SK-N-SH treated with all-trans-retinoic acid at 6 μM for 48 hours (cell line): ENCODE measurements around the gene UBQLNL.

Experiments
- ATAC-seq: fragments of 200-7000 bp; cut with Tn5 transposase; 3 replicates; pipeline ENCODE4 v1.9.1; 2020; ENCODE audit warnings: mild to moderate bottlenecking, moderate library complexity
- ARNTL ChIP-seq: fragments of 450-650 bp; formaldehyde crosslinking; IDR thresholded peaks from 2 replicates; pipeline ENCODE4 v1.5.0; 2020; ENCODE audit warnings: low read depth, mild to moderate bottlenecking, moderate library complexity, borderline replicate concordance
- BACH2 ChIP-seq: fragments of 250-450 bp; sonication (Bioruptor Pico); IDR thresholded peaks from 2 replicates; pipeline ENCODE4 v1.9.0; 2021; ENCODE audit warnings: mild to moderate bottlenecking, borderline replicate concordance
- CSDC2 ChIP-seq: fragments of 250-450 bp; sonication (Bioruptor Pico); IDR thresholded peaks from 2 replicates; pipeline ENCODE4 v1.5.0; 2020; ENCODE audit warnings: mild to moderate bottlenecking, moderate library complexity
- ESRRG ChIP-seq: fragments of 250-450 bp; sonication (Bioruptor Pico); IDR thresholded peaks from 2 replicates; pipeline ENCODE4 v1.6.1; 2021; ENCODE audit warnings: mild to moderate bottlenecking
- GLIS3 ChIP-seq: fragments of 250-450 bp; sonication (Bioruptor Pico); IDR thresholded peaks from 2 replicates; pipeline ENCODE4 v1.5.0; 2020; ENCODE audit warnings: mild to moderate bottlenecking, moderate library complexity
- ISL1 ChIP-seq: fragments of 250-450 bp; sonication (Bioruptor Pico); IDR thresholded peaks from 2 replicates; pipeline ENCODE4 v2.1.2; 2022; ENCODE audit warnings: mild to moderate bottlenecking, moderate library complexity
- OSR1 ChIP-seq: fragments of 250-450 bp; sonication (Bioruptor Pico); IDR thresholded peaks from 2 replicates; pipeline ENCODE4 v1.8.0; 2022; ENCODE audit warnings: moderate library complexity, mild to moderate bottlenecking, inconsistent platforms
- PPARA ChIP-seq: fragments of 250-450 bp; sonication (Bioruptor Pico); IDR thresholded peaks from 2 replicates; pipeline ENCODE4 v1.5.0; 2020; ENCODE audit warnings: mild to moderate bottlenecking, borderline replicate concordance
- RARB ChIP-seq: fragments of 250-450 bp; sonication (Bioruptor Pico); IDR thresholded peaks from 2 replicates; pipeline ENCODE4 v1.8.0; 2021; ENCODE audit warnings: mild to moderate bottlenecking, moderate library complexity
- TCF4 ChIP-seq: fragments of 250-450 bp; sonication (Bioruptor Pico); IDR thresholded peaks from 2 replicates; pipeline ENCODE4 v1.8.0; 2021; ENCODE audit warnings: mild to moderate bottlenecking, moderate library complexity, borderline replicate concordance
- TOX ChIP-seq: fragments of 250-450 bp; sonication (Bioruptor Pico); IDR thresholded peaks from 2 replicates; pipeline ENCODE4 v1.8.0; 2021; ENCODE audit warnings: mild to moderate bottlenecking, moderate library complexity, borderline replicate concordance
- ZC3H10 ChIP-seq: fragments of 250-450 bp; sonication (Bioruptor Pico); IDR thresholded peaks from 2 replicates; pipeline ENCODE4 v1.5.1; 2021; ENCODE audit warnings: mild to moderate bottlenecking, moderate library complexity
- ZFP3 ChIP-seq: fragments of 250-450 bp; sonication (Bioruptor Pico); IDR thresholded peaks from 2 replicates; pipeline ENCODE4 v1.5.0; 2020; ENCODE audit warnings: mild to moderate bottlenecking, moderate library complexity
- ZFP30 ChIP-seq: fragments of 450-650 bp; formaldehyde crosslinking; IDR thresholded peaks from 2 replicates; pipeline ENCODE4 v1.5.0; 2022; ENCODE audit warnings: mild to moderate bottlenecking, moderate library complexity
- ZNF565 ChIP-seq: fragments of 450-650 bp; formaldehyde crosslinking; conservative IDR thresholded peaks from 2 replicates; pipeline ENCODE4 v1.5.0; 2020; ENCODE audit warnings: low read depth, mild to moderate bottlenecking, moderate library complexity
- ZNF70 ChIP-seq: fragments of 450-650 bp; formaldehyde crosslinking; IDR thresholded peaks from 2 replicates; pipeline ENCODE4 v1.5.0; 2020; ENCODE audit warnings: mild to moderate bottlenecking, moderate library complexity
- ZNF8 ChIP-seq: fragments of 450-650 bp; formaldehyde crosslinking; IDR thresholded peaks from 2 replicates; pipeline ENCODE4 v1.5.0; 2020; ENCODE audit warnings: mild to moderate bottlenecking, moderate library complexity
- TF ChIP-seq, protein P1 (sequence below): fragments of 250-450 bp; sonication (Bioruptor Pico); IDR thresholded peaks from 2 replicates; pipeline ENCODE4 v1.5.1; 2021; ENCODE audit warnings: mild to moderate bottlenecking, moderate library complexity
- TF ChIP-seq, protein P2 (sequence below): fragments of 250-450 bp; sonication (Bioruptor Pico); IDR thresholded peaks from 2 replicates; pipeline ENCODE4 v1.8.0; 2020; ENCODE audit warnings: mild to moderate bottlenecking, moderate library complexity, borderline replicate concordance
- TF ChIP-seq, protein P3 (sequence below): fragments of 250-450 bp; sonication (Bioruptor Pico); IDR thresholded peaks from 2 replicates; pipeline ENCODE4 v1.8.0; 2021; ENCODE audit warnings: low read depth, mild to moderate bottlenecking, moderate library complexity, borderline replicate concordance
- TF ChIP-seq, protein P4 (sequence below): fragments of 250-450 bp; sonication (Bioruptor Pico); IDR thresholded peaks from 2 replicates; pipeline ENCODE4 v1.5.1; 2020; ENCODE audit warnings: low read depth, mild to moderate bottlenecking, moderate library complexity

The UBQLNL gene

DNA sequence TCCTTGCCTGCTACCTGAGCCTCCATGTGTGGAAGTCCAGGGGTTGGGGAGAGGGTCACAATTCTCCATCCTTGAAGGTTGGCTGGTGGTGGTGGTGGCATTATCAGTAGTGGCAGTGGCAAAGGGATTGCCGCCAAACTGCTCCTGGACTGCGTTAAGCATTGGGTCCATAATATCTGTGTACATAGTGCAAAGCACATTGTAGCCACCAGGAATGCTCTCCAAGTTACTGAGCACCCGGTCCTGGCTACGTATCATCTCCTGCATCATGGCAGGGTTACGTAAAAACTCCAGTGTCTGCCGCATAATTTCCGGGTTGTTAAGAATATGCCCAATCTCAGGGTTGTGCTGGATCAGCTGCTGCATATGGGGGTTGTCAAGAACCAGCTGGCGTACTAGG lies 7.9 kb downstream of the UBQLNL start:
- no peak for ATAC-seq
- no peak for TF ChIP-seq TOX (CRISPR knock-in tag)
- TF ChIP-seq, protein P1, sequence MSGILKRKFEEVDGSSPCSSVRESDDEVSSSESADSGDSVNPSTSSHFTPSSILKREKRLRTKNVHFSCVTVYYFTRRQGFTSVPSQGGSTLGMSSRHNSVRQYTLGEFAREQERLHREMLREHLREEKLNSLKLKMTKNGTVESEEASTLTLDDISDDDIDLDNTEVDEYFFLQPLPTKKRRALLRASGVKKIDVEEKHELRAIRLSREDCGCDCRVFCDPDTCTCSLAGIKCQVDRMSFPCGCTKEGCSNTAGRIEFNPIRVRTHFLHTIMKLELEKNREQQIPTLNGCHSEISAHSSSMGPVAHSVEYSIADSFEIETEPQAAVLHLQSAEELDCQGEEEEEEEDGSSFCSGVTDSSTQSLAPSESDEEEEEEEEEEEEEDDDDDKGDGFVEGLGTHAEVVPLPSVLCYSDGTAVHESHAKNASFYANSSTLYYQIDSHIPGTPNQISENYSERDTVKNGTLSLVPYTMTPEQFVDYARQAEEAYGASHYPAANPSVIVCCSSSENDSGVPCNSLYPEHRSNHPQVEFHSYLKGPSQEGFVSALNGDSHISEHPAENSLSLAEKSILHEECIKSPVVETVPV (CRISPR knock-in tag), result no peak
- TF ChIP-seq ARNTL (CRISPR knock-in tag), result no peak
- TF ChIP-seq, protein P2, sequence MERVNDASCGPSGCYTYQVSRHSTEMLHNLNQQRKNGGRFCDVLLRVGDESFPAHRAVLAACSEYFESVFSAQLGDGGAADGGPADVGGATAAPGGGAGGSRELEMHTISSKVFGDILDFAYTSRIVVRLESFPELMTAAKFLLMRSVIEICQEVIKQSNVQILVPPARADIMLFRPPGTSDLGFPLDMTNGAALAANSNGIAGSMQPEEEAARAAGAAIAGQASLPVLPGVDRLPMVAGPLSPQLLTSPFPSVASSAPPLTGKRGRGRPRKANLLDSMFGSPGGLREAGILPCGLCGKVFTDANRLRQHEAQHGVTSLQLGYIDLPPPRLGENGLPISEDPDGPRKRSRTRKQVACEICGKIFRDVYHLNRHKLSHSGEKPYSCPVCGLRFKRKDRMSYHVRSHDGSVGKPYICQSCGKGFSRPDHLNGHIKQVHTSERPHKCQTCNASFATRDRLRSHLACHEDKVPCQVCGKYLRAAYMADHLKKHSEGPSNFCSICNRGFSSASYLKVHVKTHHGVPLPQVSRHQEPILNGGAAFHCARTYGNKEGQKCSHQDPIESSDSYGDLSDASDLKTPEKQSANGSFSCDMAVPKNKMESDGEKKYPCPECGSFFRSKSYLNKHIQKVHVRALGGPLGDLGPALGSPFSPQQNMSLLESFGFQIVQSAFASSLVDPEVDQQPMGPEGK (CRISPR knock-in tag), result no peak
- TF ChIP-seq, protein P3, sequence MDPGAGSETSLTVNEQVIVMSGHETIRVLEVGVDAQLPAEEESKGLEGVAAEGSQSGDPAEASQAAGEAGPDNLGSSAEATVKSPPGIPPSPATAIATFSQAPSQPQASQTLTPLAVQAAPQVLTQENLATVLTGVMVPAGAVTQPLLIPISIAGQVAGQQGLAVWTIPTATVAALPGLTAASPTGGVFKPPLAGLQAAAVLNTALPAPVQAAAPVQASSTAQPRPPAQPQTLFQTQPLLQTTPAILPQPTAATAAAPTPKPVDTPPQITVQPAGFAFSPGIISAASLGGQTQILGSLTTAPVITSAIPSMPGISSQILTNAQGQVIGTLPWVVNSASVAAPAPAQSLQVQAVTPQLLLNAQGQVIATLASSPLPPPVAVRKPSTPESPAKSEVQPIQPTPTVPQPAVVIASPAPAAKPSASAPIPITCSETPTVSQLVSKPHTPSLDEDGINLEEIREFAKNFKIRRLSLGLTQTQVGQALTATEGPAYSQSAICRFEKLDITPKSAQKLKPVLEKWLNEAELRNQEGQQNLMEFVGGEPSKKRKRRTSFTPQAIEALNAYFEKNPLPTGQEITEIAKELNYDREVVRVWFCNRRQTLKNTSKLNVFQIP (CRISPR knock-in tag), result no peak
- TF ChIP-seq TCF4 (CRISPR knock-in tag), result no peak
- TF ChIP-seq BACH2 (CRISPR knock-in tag), result no peak
- TF ChIP-seq ESRRG (CRISPR knock-in tag), result no peak
- TF ChIP-seq, protein P4, sequence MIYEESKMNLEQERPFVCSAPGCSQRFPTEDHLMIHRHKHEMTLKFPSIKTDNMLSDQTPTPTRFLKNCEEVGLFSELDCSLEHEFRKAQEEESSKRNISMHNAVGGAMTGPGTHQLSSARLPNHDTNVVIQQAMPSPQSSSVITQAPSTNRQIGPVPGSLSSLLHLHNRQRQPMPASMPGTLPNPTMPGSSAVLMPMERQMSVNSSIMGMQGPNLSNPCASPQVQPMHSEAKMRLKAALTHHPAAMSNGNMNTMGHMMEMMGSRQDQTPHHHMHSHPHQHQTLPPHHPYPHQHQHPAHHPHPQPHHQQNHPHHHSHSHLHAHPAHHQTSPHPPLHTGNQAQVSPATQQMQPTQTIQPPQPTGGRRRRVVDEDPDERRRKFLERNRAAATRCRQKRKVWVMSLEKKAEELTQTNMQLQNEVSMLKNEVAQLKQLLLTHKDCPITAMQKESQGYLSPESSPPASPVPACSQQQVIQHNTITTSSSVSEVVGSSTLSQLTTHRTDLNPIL (CRISPR knock-in tag), result no peak
- TF ChIP-seq ZFP3, result no peak
- TF ChIP-seq ZC3H10, result no peak
- no peak for TF ChIP-seq PPARA
- TF ChIP-seq ZNF565, result no peak
- no peak for TF ChIP-seq ZNF70 (CRISPR knock-in tag)
- no peak for TF ChIP-seq CSDC2 (CRISPR knock-in tag)
- TF ChIP-seq RARB (CRISPR knock-in tag), result no peak
- no peak for TF ChIP-seq ISL1 (CRISPR knock-in tag)
- no peak for TF ChIP-seq ZNF8
- no peak for TF ChIP-seq OSR1 (CRISPR knock-in tag)
- TF ChIP-seq ZFP30, result no peak
- TF ChIP-seq, all 23 proteins: peak for 0

DNA sequence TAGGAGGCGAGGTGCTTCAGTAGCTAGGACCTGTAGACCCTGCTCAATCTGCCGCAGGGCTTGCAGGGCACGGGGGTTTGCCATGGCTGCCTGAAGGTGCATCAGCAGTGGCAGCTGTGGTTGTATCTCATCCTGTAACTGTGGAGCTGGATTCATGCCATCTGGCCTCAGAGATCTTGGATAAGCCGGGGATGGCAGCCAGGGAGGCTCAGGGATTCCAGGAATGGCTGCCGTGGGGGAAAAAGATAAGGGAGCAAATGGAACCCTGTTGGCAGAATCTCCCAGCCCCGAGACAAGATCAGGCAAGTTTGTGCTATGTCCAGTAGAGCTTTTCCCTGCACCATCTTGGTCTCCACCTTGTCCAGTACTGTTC lies 8.6 kb downstream of the UBQLNL start:
- no peak for ATAC-seq
- TF ChIP-seq, protein P4 (CRISPR knock-in tag), result no peak
- TF ChIP-seq ZC3H10 (no peak), RARB (CRISPR knock-in tag) (no peak), GLIS3 (CRISPR knock-in tag) (no peak), TCF4 (CRISPR knock-in tag) (no peak), ZFP30 (no peak)
- TF ChIP-seq, protein P1 (CRISPR knock-in tag), result no peak
- TF ChIP-seq, protein P3 (CRISPR knock-in tag), result no peak
